DOHH2 (cell line): ENCODE data around the gene UMODL1.

Experiments used
- H3F3A ChIP-seq: fragments of 200-600 bp; sonication (generic), shearing (Covaris generic); 2 replicates; pipeline ENCODE4 v1.6.0; 2016; ENCODE audit warnings: antibody characterized with exemption, mild to moderate bottlenecking; ENCODE audit not compliant: control insufficient read depth, insufficient read depth
- H3K27ac ChIP-seq: fragments of 200-600 bp; sonication (generic); 2 replicates; pipeline ENCODE4 v1.5.1; 2014; ENCODE audit warnings: low read depth, mild to moderate bottlenecking, low read length, moderate library complexity
- H3K27me3 ChIP-seq: fragments of 200-600 bp; sonication (generic); 2 replicates; pipeline ENCODE4 v1.6.1; 2014; ENCODE audit warnings: mild to moderate bottlenecking, low read length, mixed read lengths; ENCODE audit not compliant: control insufficient read depth
- H3K36me3 ChIP-seq: fragments of 200-600 bp; sonication (generic); 2 replicates; pipeline ENCODE4 v1.6.1; 2014; ENCODE audit warnings: mild to moderate bottlenecking, low read length, moderate library complexity, mixed read lengths; ENCODE audit not compliant: control insufficient read depth
- H3K4me1 ChIP-seq: fragments of 200-600 bp; sonication (generic); 2 replicates; pipeline ENCODE4 v1.6.1; 2014; ENCODE audit warnings: mild to moderate bottlenecking, low read length, mixed read lengths; ENCODE audit not compliant: control insufficient read depth
- H3K4me2 ChIP-seq: fragments of 200-600 bp; sonication (generic); 2 replicates; pipeline ENCODE4 v1.6.0; 2014; ENCODE audit warnings: mild to moderate bottlenecking, low read length, moderate library complexity
- H3K4me3 ChIP-seq: fragments of 200-600 bp; sonication (generic); 2 replicates; pipeline ENCODE4 v1.5.1; 2014; ENCODE audit warnings: mild to moderate bottlenecking, low read length, mixed read lengths
- H3K79me2 ChIP-seq: fragments of 200-600 bp; sonication (generic); 2 replicates; pipeline ENCODE4 v1.6.1; 2014; ENCODE audit warnings: mild to moderate bottlenecking, low read length, mixed read lengths; ENCODE audit not compliant: control insufficient read depth
- H3K9me2 ChIP-seq: fragments of 200-600 bp; sonication (generic); replicated peaks from 2 replicates; pipeline ENCODE4 v1.6.1; 2014; ENCODE audit warnings: mild to moderate bottlenecking, low read length, mixed read lengths; ENCODE audit not compliant: control insufficient read depth
- H3K9me3 ChIP-seq: fragments of 200-600 bp; sonication (generic); 2 replicates; pipeline ENCODE4 v1.6.1; 2014; ENCODE audit warnings: antibody characterized with exemption, low read length, mixed read lengths; ENCODE audit not compliant: control insufficient read depth, insufficient read depth
- H4K20me1 ChIP-seq: fragments of 200-600 bp; sonication (generic); 2 replicates; pipeline ENCODE4 v1.6.0; 2014; ENCODE audit warnings: low read depth, mild to moderate bottlenecking, antibody characterized with exemption, low read length, moderate library complexity; ENCODE audit not compliant: control insufficient read depth, insufficient read depth
- EZH2phosphoT487 ChIP-seq: fragments of 200-600 bp; sonication (generic); IDR thresholded peaks from 2 replicates; pipeline ENCODE4 v1.6.1; 2017; ENCODE audit warnings: borderline replicate concordance, mild to moderate bottlenecking, antibody characterized with exemption, low read length, moderate library complexity, mixed read lengths
- TF ChIP-seq, protein P1 (sequence below): fragments of 200-600 bp; sonication (generic); IDR thresholded peaks from one replicate; pipeline ENCODE4 v1.5.1; 2014; ENCODE audit warnings: antibody characterized with exemption, mild to moderate bottlenecking, low read depth, low read length; ENCODE audit not compliant: poor library complexity, severe bottlenecking

Gene UMODL1

DNA sequence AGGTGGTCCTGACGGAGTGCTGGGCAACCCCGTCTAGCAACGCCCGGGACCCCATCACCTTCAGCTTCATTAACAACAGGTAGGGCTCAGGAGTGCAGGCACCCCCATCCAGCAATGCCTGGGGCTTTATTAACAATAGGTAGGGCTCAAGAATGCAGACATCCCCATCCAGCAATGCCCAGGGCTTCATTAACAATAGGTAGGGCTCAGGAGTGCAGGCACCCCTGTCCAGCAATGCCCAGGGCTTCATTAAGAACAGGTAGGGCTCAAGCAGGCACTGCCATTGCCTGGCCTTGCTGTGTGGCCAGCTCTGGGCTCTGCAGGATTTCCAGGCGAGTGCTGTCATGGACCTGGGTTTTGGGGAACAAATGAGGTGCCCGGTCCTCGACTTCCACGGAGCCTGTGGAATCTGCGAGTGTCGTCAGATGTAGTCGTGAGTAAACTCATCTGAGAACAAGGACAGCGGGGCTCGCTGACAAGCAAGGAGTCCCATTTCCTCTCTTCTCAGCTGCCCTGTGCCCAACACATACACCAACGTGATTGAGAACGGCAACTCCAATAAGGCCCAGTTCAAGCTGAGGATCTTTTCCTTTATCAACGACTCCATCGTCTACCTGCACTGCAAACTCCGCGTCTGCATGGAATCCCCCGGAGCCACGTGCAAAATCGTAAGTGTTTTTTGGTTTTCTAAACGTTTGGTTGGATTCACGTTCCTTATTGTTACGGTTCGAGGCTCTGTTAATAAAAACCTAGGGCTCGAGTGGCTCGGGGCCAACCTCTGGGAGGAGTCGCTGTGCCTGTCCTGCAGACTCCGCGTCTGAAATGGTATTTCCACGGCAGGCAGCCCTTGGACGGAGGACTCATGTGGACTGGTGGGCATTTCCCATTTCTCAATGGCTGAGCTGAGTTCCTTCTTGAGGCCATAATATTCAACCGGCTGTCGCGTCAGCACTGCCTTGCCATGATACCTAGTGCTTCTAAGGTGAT, 56.3 kb downstream of the UMODL1 start:
- Histone ChIP-seq H3K4me3 (no peak overlapping the region), H3K4me1 (peaks cover 7% of the 10 kb centered on the region), H3F3A (no peaks in the 10 kb centered on the region), H4K20me1 (no peaks in the 10 kb centered on the region), H3K79me2 (no peaks in the 10 kb centered on the region), H3K27me3 (0 out of 2 replicates have a peak, but pooled peaks cover under 1% of the 10 kb centered on the region), H3K9me2 (no peaks in the 10 kb centered on the region), H3K9me3 (no peaks in the 10 kb centered on the region), H3K36me3 (no peaks in the 10 kb centered on the region), H3K4me2 (no peak overlapping the region), H3K27ac (no peak overlapping the region)
- TF ChIP-seq EZH2phosphoT487: no peak
- TF ChIP-seq, protein P1, sequence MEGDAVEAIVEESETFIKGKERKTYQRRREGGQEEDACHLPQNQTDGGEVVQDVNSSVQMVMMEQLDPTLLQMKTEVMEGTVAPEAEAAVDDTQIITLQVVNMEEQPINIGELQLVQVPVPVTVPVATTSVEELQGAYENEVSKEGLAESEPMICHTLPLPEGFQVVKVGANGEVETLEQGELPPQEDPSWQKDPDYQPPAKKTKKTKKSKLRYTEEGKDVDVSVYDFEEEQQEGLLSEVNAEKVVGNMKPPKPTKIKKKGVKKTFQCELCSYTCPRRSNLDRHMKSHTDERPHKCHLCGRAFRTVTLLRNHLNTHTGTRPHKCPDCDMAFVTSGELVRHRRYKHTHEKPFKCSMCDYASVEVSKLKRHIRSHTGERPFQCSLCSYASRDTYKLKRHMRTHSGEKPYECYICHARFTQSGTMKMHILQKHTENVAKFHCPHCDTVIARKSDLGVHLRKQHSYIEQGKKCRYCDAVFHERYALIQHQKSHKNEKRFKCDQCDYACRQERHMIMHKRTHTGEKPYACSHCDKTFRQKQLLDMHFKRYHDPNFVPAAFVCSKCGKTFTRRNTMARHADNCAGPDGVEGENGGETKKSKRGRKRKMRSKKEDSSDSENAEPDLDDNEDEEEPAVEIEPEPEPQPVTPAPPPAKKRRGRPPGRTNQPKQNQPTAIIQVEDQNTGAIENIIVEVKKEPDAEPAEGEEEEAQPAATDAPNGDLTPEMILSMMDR: no peak

DNA sequence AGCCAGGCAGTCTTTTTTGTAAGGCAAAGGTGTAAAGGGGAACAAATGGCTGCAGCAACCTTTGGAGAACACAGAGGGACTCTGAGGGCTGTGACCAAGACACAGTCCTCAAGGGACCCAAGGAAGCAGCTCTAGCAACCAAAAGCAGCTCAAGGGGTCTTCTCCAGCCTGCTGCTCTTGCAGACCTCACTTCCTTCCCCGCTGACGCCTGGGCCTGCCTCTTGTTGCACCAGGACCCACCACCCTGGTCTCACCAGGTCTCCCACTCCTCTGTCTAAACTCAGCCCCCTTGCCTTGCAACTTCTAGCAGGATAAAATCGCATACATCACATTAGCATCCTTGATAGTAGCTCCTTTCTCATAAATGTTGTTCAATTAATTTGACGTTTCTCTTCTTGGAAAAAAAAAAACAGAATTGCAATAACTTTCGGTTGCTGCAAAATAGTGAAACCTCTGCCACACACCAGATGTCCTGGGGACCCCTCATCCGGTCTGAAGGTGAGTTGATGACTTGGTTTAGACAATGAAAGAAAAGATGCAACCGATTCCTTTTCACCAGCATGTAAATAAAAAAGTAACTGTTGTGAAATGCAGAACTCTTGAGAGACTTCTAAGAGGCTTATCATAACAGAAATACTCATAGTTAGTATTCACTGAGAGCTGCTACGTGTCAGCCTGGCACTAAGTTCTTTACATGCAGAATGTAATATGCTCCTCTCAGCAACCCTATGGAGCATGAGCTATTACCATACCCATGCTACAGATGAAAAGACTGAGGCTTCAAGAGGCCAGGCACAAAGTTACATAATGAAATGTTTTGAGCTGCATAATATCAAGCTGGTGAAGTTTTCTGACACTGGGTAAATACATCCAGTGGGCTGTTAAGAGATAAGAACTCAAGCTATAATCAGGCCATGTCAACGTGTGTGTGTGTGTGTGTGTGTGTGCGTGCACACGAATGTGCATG, 58.5 kb downstream of the UMODL1 start:
- H3K4me1 ChIP-seq: peaks cover 7% of the 10 kb centered on the region
- H3K27me3 ChIP-seq: 0 out of 2 replicates have a peak, but pooled peaks cover 2% of the 10 kb centered on the region
- H3K79me2 ChIP-seq: no peaks in the 10 kb centered on the region
- no peak overlapping the region for H3K4me3 ChIP-seq
- no peaks in the 10 kb centered on the region for H3F3A ChIP-seq
- no peak overlapping the region for H3K4me2 ChIP-seq
- no peaks in the 10 kb centered on the region for H3K9me3 ChIP-seq
- no peaks in the 10 kb centered on the region for H3K9me2 ChIP-seq
- H3K27ac ChIP-seq: no peak overlapping the region
- H4K20me1 ChIP-seq: no peaks in the 10 kb centered on the region
- TF ChIP-seq, protein P1: no peak
- TF ChIP-seq EZH2phosphoT487: no peak
- no peaks in the 10 kb centered on the region for H3K36me3 ChIP-seq

DNA sequence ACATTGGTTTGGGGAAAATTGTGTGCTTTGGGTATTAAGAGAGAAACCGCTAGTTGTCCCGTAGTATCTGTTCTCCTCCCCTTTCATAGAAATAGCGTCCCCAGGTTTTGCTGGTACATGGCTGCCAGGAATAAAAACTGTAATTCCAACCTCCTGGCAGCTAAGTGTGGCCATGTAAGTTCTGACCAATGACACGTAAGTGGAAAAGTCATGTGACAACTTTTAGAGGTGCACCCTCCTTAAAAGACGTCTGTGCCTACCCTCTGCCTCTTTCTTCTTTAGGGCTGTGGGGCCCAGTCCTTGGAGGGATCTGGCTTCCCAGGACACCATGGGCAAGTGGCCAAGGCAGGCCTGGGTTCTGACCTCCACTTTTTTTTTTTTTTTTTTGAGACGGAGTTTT, 59.3 kb downstream of the UMODL1 start:
- H4K20me1 ChIP-seq: no peaks in the 10 kb centered on the region
- H3K79me2 ChIP-seq: no peaks in the 10 kb centered on the region
- no peak overlapping the region for H3K4me3 ChIP-seq
- no peak for TF ChIP-seq EZH2phosphoT487
- TF ChIP-seq, protein P1: no peak
- H3F3A ChIP-seq: no peaks in the 10 kb centered on the region
- H3K36me3 ChIP-seq: no peaks in the 10 kb centered on the region
- no peak overlapping the region for H3K4me2 ChIP-seq
- H3K27me3 ChIP-seq: 0 out of 2 replicates have a peak, but pooled peaks cover 2% of the 10 kb centered on the region
- no peaks in the 10 kb centered on the region for H3K9me2 ChIP-seq
- peaks cover 3% of the 10 kb centered on the region for H3K4me1 ChIP-seq
- no peak overlapping the region for H3K27ac ChIP-seq
- no peaks in the 10 kb centered on the region for H3K9me3 ChIP-seq
